Measurements from ENCODE around the gene GPR157. TPM values are rescaled to one million over a fixed set of nuclear protein-coding genes. Genes with fewer than 3 reads are reported as not detected.
"Not testable (repeated sequence)": the region's sequence is repeated elsewhere in the genome, so short reads cannot be mapped to it uniquely, and the experiment has no call there.

GPR157 gene
- total and polyA plus RNA-seq, 2 donors (not counting 1 experiment from before 2014, with no cell fraction given), result 2.0 to 21.2 TPM

DNA sequence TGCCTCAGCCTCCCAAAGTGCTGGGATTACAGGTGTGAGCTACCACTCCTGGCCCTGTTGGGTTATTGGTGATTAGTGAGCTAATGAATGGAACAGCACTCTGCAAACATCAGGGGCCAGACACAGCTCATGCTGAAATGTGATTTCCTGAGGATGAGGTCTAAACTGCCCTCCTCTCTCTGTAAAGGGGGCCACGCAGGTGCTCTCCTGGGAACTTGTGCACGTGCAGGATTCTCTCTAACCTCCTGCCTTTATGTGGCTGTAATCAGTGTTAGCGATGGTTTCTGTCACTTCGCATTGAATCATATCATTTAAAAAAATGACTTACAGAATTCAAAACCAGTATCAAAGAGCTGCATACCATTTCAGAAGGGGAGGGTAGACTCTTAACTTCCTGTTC lies 3.6 kb downstream of the GPR157 start:
- TF ChIP-seq, protein P1, sequence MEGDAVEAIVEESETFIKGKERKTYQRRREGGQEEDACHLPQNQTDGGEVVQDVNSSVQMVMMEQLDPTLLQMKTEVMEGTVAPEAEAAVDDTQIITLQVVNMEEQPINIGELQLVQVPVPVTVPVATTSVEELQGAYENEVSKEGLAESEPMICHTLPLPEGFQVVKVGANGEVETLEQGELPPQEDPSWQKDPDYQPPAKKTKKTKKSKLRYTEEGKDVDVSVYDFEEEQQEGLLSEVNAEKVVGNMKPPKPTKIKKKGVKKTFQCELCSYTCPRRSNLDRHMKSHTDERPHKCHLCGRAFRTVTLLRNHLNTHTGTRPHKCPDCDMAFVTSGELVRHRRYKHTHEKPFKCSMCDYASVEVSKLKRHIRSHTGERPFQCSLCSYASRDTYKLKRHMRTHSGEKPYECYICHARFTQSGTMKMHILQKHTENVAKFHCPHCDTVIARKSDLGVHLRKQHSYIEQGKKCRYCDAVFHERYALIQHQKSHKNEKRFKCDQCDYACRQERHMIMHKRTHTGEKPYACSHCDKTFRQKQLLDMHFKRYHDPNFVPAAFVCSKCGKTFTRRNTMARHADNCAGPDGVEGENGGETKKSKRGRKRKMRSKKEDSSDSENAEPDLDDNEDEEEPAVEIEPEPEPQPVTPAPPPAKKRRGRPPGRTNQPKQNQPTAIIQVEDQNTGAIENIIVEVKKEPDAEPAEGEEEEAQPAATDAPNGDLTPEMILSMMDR (IDR thresholded peaks at IDR 0.05), result no peak
- TF ChIP-seq EZH2 (IDR thresholded peaks at IDR 0.05; ENCODE audit: borderline replicate concordance, insufficient read depth, low read depth, low read length, poor library complexity, severe bottlenecking), result no peak
- Histone ChIP-seq H3K9ac (ENCODE audit: low read length) (no peak overlapping the region), H3K4me1 (ENCODE audit: control insufficient read depth in 2 of 2, insufficient read depth in 2 of 2, low read length in 2 of 2) (peaks cover 25 to 37% of the 10 kb centered on the region in 2 donors), H3K79me2 (ENCODE audit: control insufficient read depth, insufficient read depth, low read length) (peaks cover 7% of the 10 kb centered on the region), H3K4me2 (replicated peaks; ENCODE audit: low read depth, low read length, poor library complexity, severe bottlenecking) (no peak overlapping the region), H3K9me3 (ENCODE audit: control extremely low read depth in 1 of 3, control insufficient read depth in 2 of 3, insufficient read depth in 1 of 3, low read length in 2 of 3) (no peaks in the 10 kb centered on the region), H3K27ac (ENCODE audit: low read length in 2 of 2) (no peak overlapping the region), H4K20me1 (ENCODE audit: control insufficient read depth, insufficient read depth, low read length, poor library complexity, severe bottlenecking) (peaks cover 8% of the 10 kb centered on the region), H3K4me3 (ENCODE audit: control extremely low read depth in 1 of 5, extremely low read depth in 1 of 5, insufficient read depth in 1 of 5, low read depth in 2 of 5, low read length in 4 of 5) (no peak overlapping the region), H2AFZ (ENCODE audit: insufficient read depth, low read depth, low read length, poor library complexity, severe bottlenecking) (no peak overlapping the region), H3K27me3 (replicated peaks in 1 of 4; ENCODE audit: control extremely low read depth in 1 of 4, control insufficient read depth in 3 of 4, insufficient read depth in 4 of 4, low read length in 3 of 4) (no peaks in the 10 kb centered on the region), H3K36me3 (replicated peaks in 1 of 2; ENCODE audit: control extremely low read depth in 1 of 2, control insufficient read depth in 1 of 2, extremely low read depth in 1 of 2, insufficient read depth in 2 of 2, low read length in 1 of 2) (no peaks in the 10 kb centered on the region)
- Mint-ChIP-seq H3K27ac (no peak overlapping the region), H3K4me3 (no peak overlapping the region), H3K4me1 (peaks cover 43% of the 10 kb centered on the region), H3K27me3 (no peaks in the 10 kb centered on the region), H3K9me3 (ENCODE audit: insufficient read depth) (no peaks in the 10 kb centered on the region)
- CTCF ChIA-PET, result interaction anchor here (1.1 to 1.5 kb wide), 2 partner anchors 15 to 116 kb away, joined by 3 to 4 read pairs; no protein-coding TSS in a partner anchor
- POLR2A ChIA-PET, result interaction anchor here (0.7 kb wide), 1 partner anchor 9 kb away, joined by 3 read pairs; no protein-coding TSS in a partner anchor
- no peak for DNase-seq
- WGBS (ENCODE audit: insufficient coverage), result no CpG with 5 or more reads among the region's 4 CpGs
- no peak for ATAC-seq (ENCODE audit: low read depth)
- intact Hi-C loops (cut with micrococcal nuclease), result loop anchor here (5.0 kb wide), 2 partner anchors 72 to 167 kb away; partner anchors contain the start of gene SPSB1

DNA sequence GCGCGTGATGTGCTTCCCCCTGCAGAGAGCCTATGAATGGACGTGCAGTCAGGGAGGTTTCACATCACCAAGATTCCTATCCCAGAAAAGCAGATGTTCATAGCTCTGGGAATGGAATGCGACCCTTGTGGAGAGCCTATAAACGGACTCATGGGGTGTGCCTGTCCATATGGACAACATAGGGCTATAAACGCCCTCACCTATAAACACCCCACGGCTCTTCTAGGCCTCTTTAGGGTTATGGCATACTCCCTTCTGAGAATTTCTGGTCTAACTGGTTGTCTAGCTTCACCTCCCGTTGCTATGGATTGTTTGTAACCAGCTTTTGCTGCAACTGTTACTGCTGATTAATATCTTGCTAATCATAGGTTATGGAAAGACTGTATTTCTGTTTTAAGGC lies 4.5 kb downstream of the GPR157 start:
- intact Hi-C loops (cut with micrococcal nuclease); H3K27ac ChIP-seq (ENCODE audit: low read length in 2 of 2); DNase-seq; H3K36me3 ChIP-seq (replicated peaks in 1 of 2; ENCODE audit: control extremely low read depth in 1 of 2, control insufficient read depth in 1 of 2, extremely low read depth in 1 of 2, insufficient read depth in 2 of 2, low read length in 1 of 2); H3K27me3 Mint-ChIP-seq; H4K20me1 ChIP-seq (ENCODE audit: control insufficient read depth, insufficient read depth, low read length, poor library complexity, severe bottlenecking); H3K4me3 ChIP-seq (ENCODE audit: control extremely low read depth in 1 of 5, extremely low read depth in 1 of 5, insufficient read depth in 1 of 5, low read depth in 2 of 5, low read length in 4 of 5); H3K4me2 ChIP-seq (replicated peaks; ENCODE audit: low read depth, low read length, poor library complexity, severe bottlenecking); H3K79me2 ChIP-seq (ENCODE audit: control insufficient read depth, insufficient read depth, low read length); CTCF ChIA-PET; H3K9ac ChIP-seq (ENCODE audit: low read length); ATAC-seq (ENCODE audit: low read depth); H3K27me3 ChIP-seq (replicated peaks in 1 of 4; ENCODE audit: control extremely low read depth in 1 of 4, control insufficient read depth in 3 of 4, insufficient read depth in 4 of 4, low read length in 3 of 4); H2AFZ ChIP-seq (ENCODE audit: insufficient read depth, low read depth, low read length, poor library complexity, severe bottlenecking); H3K9me3 Mint-ChIP-seq (ENCODE audit: insufficient read depth); H3K9me3 ChIP-seq (ENCODE audit: control extremely low read depth in 1 of 3, control insufficient read depth in 2 of 3, insufficient read depth in 1 of 3, low read length in 2 of 3); POLR2A ChIA-PET; H3K4me3 Mint-ChIP-seq; H3K27ac Mint-ChIP-seq: not testable (repeated sequence)
- WGBS (ENCODE audit: insufficient coverage), result 100% methylated on average over 3 of the region's 8 CpGs
- peaks cover 41% of the 10 kb centered on the region for H3K4me1 Mint-ChIP-seq
- H3K4me1 ChIP-seq (ENCODE audit: control insufficient read depth in 2 of 2, insufficient read depth in 2 of 2, low read length in 2 of 2), result peaks cover 27 to 38% of the 10 kb centered on the region in 2 donors

DNA sequence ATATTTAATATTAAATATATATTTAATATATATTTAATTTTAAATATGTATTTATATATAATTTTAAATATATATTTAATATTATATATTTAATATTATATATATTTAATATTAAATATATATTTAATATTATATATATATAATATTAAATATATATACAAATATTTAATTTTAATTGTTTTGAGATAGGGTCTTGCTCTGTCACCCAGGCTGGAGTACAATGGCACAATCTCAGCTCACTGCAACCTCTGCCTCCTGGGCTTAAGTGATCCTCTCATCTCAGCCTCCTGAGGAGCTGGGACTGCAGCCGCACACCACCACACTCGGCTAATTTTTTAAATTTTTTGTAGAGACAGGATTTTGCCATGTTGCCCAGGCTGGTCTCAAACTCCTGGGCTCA lies 5.2 kb downstream of the GPR157 start:
- peaks cover 44% of the 10 kb centered on the region for H3K4me1 Mint-ChIP-seq

More for the DNA sequence above, 5.2 kb downstream of the GPR157 start:
- H3K27me3 Mint-ChIP-seq; H3K4me2 ChIP-seq (replicated peaks; ENCODE audit: low read depth, low read length, poor library complexity, severe bottlenecking); H2AFZ ChIP-seq (ENCODE audit: insufficient read depth, low read depth, low read length, poor library complexity, severe bottlenecking); H3K4me3 Mint-ChIP-seq; intact Hi-C loops (cut with micrococcal nuclease); CTCF ChIA-PET; H3K27ac Mint-ChIP-seq; H3K9me3 ChIP-seq (ENCODE audit: control extremely low read depth in 1 of 3, control insufficient read depth in 2 of 3, insufficient read depth in 1 of 3, low read length in 2 of 3); DNase-seq; H3K27me3 ChIP-seq (replicated peaks in 1 of 4; ENCODE audit: control extremely low read depth in 1 of 4, control insufficient read depth in 3 of 4, insufficient read depth in 4 of 4, low read length in 3 of 4); H3K9me3 Mint-ChIP-seq (ENCODE audit: insufficient read depth); ATAC-seq (ENCODE audit: low read depth); H4K20me1 ChIP-seq (ENCODE audit: control insufficient read depth, insufficient read depth, low read length, poor library complexity, severe bottlenecking); H3K27ac ChIP-seq (ENCODE audit: low read length in 2 of 2); H3K36me3 ChIP-seq (replicated peaks in 1 of 2; ENCODE audit: control extremely low read depth in 1 of 2, control insufficient read depth in 1 of 2, extremely low read depth in 1 of 2, insufficient read depth in 2 of 2, low read length in 1 of 2); H3K9ac ChIP-seq (ENCODE audit: low read length); POLR2A ChIA-PET; H3K79me2 ChIP-seq (ENCODE audit: control insufficient read depth, insufficient read depth, low read length); H3K4me3 ChIP-seq (ENCODE audit: control extremely low read depth in 1 of 5, extremely low read depth in 1 of 5, insufficient read depth in 1 of 5, low read depth in 2 of 5, low read length in 4 of 5): not testable (repeated sequence)
- H3K4me1 ChIP-seq (ENCODE audit: control insufficient read depth in 2 of 2, insufficient read depth in 2 of 2, low read length in 2 of 2), result peaks cover 27 to 39% of the 10 kb centered on the region in 2 donors
- no CpG with 5 or more reads among the region's 2 CpGs for WGBS (ENCODE audit: insufficient coverage)

Data from B cell (primary cell).